ENCODE results near the gene RABGAP1L.

Gene RABGAP1L

GRCh38 chr1:174428739-174429138, 269.4 kb downstream of the RABGAP1L start:
- no peaks in the 10 kb centered on the region for H3K27me3 ChIP-seq (ENCODE audit: control insufficient read depth, insufficient read depth, low read length)
- TF ChIP-seq CTCF (IDR thresholded peaks at IDR 0.05) = no peak
- no peak overlapping the region for H3K4me2 ChIP-seq (ENCODE audit: low read length)
- H2AFZ ChIP-seq = no peak overlapping the region
- H3K4me1 ChIP-seq = no peaks in the 10 kb centered on the region
- no peaks in the 10 kb centered on the region for H3K36me3 ChIP-seq (ENCODE audit: control insufficient read depth, insufficient read depth, low read length)
- H3K79me2 ChIP-seq = no peaks in the 10 kb centered on the region
- H3K4me3 ChIP-seq (ENCODE audit: low read depth, low read length) = no peak overlapping the region
- no peak overlapping the region for H3K27ac ChIP-seq
- no peak overlapping the region for H3K9ac ChIP-seq
- H3K9me3 ChIP-seq (ENCODE audit: control insufficient read depth, low read length) = no peaks in the 10 kb centered on the region

GRCh38 chr1:174433451-174433850, 274.1 kb downstream of the RABGAP1L start:
- no peak overlapping the region for H3K4me2 ChIP-seq (ENCODE audit: low read length)
- no peaks in the 10 kb centered on the region for H3K27me3 ChIP-seq (ENCODE audit: control insufficient read depth, insufficient read depth, low read length)
- no peaks in the 10 kb centered on the region for H3K79me2 ChIP-seq
- H2AFZ ChIP-seq = no peak overlapping the region
- H3K4me1 ChIP-seq = no peaks in the 10 kb centered on the region
- no peak overlapping the region for H3K9ac ChIP-seq
- H3K9me3 ChIP-seq (ENCODE audit: control insufficient read depth, low read length) = no peaks in the 10 kb centered on the region
- no peaks in the 10 kb centered on the region for H3K36me3 ChIP-seq (ENCODE audit: control insufficient read depth, insufficient read depth, low read length)
- no peak overlapping the region for H3K27ac ChIP-seq
- no peak overlapping the region for H3K4me3 ChIP-seq (ENCODE audit: low read depth, low read length)
- TF ChIP-seq CTCF (IDR thresholded peaks at IDR 0.05) = no peak

GRCh38 chr1:174445351-174445750, 286.0 kb downstream of the RABGAP1L start:
- Histone ChIP-seq H3K36me3 (ENCODE audit: control insufficient read depth, insufficient read depth, low read length) (no peaks in the 10 kb centered on the region), H3K27ac (no peak overlapping the region), H3K4me1 (no peaks in the 10 kb centered on the region), H3K4me3 (ENCODE audit: low read depth, low read length) (no peak overlapping the region), H2AFZ (no peak overlapping the region), H3K27me3 (ENCODE audit: control insufficient read depth, insufficient read depth, low read length) (no peaks in the 10 kb centered on the region), H3K9ac (no peak overlapping the region), H3K79me2 (no peaks in the 10 kb centered on the region), H3K9me3 (ENCODE audit: control insufficient read depth, low read length) (no peaks in the 10 kb centered on the region), H3K4me2 (ENCODE audit: low read length) (no peak overlapping the region)
- no peak for TF ChIP-seq CTCF (IDR thresholded peaks at IDR 0.05)

- H3K79me2 ChIP-seq = no peaks in the 10 kb centered on the region
- H3K27ac ChIP-seq = no peak overlapping the region
- no peak for TF ChIP-seq CTCF (IDR thresholded peaks at IDR 0.05)
- H3K9ac ChIP-seq = no peak overlapping the region
- no peak overlapping the region for H3K4me3 ChIP-seq (ENCODE audit: low read depth, low read length)
- H2AFZ ChIP-seq = no peak overlapping the region
- H3K36me3 ChIP-seq (ENCODE audit: control insufficient read depth, insufficient read depth, low read length) = no peaks in the 10 kb centered on the region
- H3K4me1 ChIP-seq = no peaks in the 10 kb centered on the region
- no peaks in the 10 kb centered on the region for H3K9me3 ChIP-seq (ENCODE audit: control insufficient read depth, low read length)
- H3K27me3 ChIP-seq (ENCODE audit: control insufficient read depth, insufficient read depth, low read length) = no peaks in the 10 kb centered on the region
- no peak overlapping the region for H3K4me2 ChIP-seq (ENCODE audit: low read length)
Measured at GRCh38 chr1:174445817-174446216, 286.5 kb downstream of the RABGAP1L start.

GRCh38 chr1:174447866-174448530, 288.7 kb downstream of the RABGAP1L start, which contains the start of gene GPR52:
GPR52 (plus strand) TSS chr1:174447964; CDS start chr1:174448112, 148 bp downstream.
- no peaks in the 10 kb centered on the region for H3K27me3 ChIP-seq (ENCODE audit: control insufficient read depth, insufficient read depth, low read length)
- no peak within 1 kb of the TSS for H3K4me2 ChIP-seq (ENCODE audit: low read length)
- H3K9ac ChIP-seq = no peak within 1 kb of the TSS
- H3K79me2 ChIP-seq = no peaks in the 10 kb centered on the region
- no peak for TF ChIP-seq CTCF (IDR thresholded peaks at IDR 0.05)
- peak within 1 kb of the TSS; percentile 8 for H3K27ac ChIP-seq
- no peaks in the 10 kb centered on the region for H3K36me3 ChIP-seq (ENCODE audit: control insufficient read depth, insufficient read depth, low read length)
- no peaks in the 10 kb centered on the region for H3K9me3 ChIP-seq (ENCODE audit: control insufficient read depth, low read length)
- H3K4me3 ChIP-seq (ENCODE audit: low read depth, low read length) = no peak within 1 kb of the TSS
- no peaks in the 10 kb centered on the region for H3K4me1 ChIP-seq
- H2AFZ ChIP-seq = no peak within 1 kb of the TSS
